HepG2 (cell line): ENCODE results near the gene ZMYM4.

Source experiments
- EP300 ChIP-seq, 3 experiments: sonication (generic) in 1 of 3; formaldehyde crosslinking in 1 of 3; IDR thresholded peaks; 2 replicates each; pipeline versions ENCODE4 v1.5.1 to v1.6.1; 2011 to 2020; ENCODE audit warnings: low read depth in 2 of 3, low read length in 2 of 3, borderline replicate concordance in 1 of 3, improper control_type of control experiment in 1 of 3, mild to moderate bottlenecking in 1 of 3, missing genetic modification reagents in 1 of 3, moderate library complexity in 1 of 3
- EZH2 ChIP-seq: conservative IDR thresholded peaks from 2 replicates; pipeline ENCODE4 v1.6.1; 2012; ENCODE audit warnings: mild to moderate bottlenecking, low read depth, low read length, moderate library complexity
- HHEX ChIP-seq: IDR thresholded peaks from 2 replicates; pipeline ENCODE4 v1.6.1; 2016; ENCODE audit warnings: control low read depth
- SMARCC2 ChIP-seq: fragments of 450-650 bp; IDR thresholded peaks from 2 replicates; pipeline ENCODE4 v1.6.1; 2017; ENCODE audit warnings: antibody characterized with exemption, mild to moderate bottlenecking
- ZBTB39 ChIP-seq: sonication (generic); formaldehyde crosslinking; IDR thresholded peaks from 2 replicates; pipeline ENCODE4 v1.5.0; 2020; ENCODE audit warnings: missing genetic modification reagents
- ZBTB43 ChIP-seq: sonication (generic); formaldehyde crosslinking; conservative IDR thresholded peaks from 2 replicates; pipeline ENCODE4 v1.4.0; 2020; ENCODE audit warnings: missing genetic modification reagents
- ZMAT3 ChIP-seq: sonication (generic); formaldehyde crosslinking; conservative IDR thresholded peaks from 2 replicates; pipeline ENCODE4 v1.7.0; 2021; ENCODE audit warnings: missing genetic modification reagents

GRCh38 chr1:35281565-35281964 is 13.1 kb downstream of the ZMYM4 start:
- no peak for TF ChIP-seq EP300 (IDR thresholded peaks at IDR 0.05; ENCODE audit: low read depth in 2 of 2, low read length in 2 of 2)
- no peak for TF ChIP-seq EP300 (CRISPR knock-in tag; IDR thresholded peaks at IDR 0.05; ENCODE audit: borderline replicate concordance)
- no peak for TF ChIP-seq EZH2
- TF ChIP-seq ZBTB43 (CRISPR knock-in tag), result no peak
- no peak for TF ChIP-seq ZMAT3 (CRISPR knock-in tag)
- no peak for TF ChIP-seq ZBTB39 (CRISPR knock-in tag)
- no peak for TF ChIP-seq SMARCC2
- no peak for TF ChIP-seq HHEX
